ENCODE measurements around the gene RAPGEF5.

The RAPGEF5 gene

DNA sequence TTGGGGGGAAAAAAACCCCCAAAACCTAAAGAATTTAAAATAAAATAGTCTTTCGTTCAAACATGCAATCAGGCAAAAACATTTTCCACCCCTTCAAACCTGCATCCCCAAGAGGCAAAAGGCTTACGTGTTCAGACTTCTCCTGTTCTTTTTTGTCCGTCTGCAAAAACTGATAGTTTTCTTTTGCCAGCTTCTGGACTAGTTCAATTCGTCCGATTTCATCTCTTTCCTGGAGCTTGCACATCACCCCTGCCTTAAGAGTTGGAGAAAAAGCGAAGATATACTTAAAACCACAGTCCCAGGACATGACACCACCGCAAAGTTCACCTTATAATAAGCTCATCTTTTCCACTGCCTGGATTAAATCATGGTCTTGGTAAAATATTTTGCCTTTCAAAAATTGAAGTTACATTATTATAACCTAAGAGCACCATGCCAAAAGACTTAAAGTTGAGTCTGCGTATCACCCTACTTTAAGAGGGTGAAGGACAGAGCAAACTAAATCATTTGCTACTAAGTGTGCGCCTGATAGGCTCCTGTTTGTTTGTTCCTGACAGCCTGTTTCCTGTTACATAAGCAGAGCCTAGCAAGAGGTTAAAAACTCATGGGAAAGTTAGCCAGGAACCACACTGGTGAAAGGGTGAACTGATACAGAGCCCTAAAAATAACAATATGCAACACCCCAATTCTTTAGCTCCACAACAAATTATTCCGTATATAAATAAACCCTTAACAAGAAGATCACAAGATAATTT, 137.0 kb downstream of the RAPGEF5 start:
- Histone ChIP-seq H3K4me3 (ENCODE audit: low read depth, low read length) (no peak overlapping the region), H3K36me3 (peaks cover 3% of the 10 kb centered on the region; the same call in 1 of the 2 replicates), H3K9me3 (ENCODE audit: severe bottlenecking) (no peaks in the 10 kb centered on the region), H3K27ac (no peak overlapping the region), H3K27me3 (ENCODE audit: insufficient read depth, low read depth, severe bottlenecking) (no peaks in the 10 kb centered on the region)
- TF ChIP-seq, protein P1, sequence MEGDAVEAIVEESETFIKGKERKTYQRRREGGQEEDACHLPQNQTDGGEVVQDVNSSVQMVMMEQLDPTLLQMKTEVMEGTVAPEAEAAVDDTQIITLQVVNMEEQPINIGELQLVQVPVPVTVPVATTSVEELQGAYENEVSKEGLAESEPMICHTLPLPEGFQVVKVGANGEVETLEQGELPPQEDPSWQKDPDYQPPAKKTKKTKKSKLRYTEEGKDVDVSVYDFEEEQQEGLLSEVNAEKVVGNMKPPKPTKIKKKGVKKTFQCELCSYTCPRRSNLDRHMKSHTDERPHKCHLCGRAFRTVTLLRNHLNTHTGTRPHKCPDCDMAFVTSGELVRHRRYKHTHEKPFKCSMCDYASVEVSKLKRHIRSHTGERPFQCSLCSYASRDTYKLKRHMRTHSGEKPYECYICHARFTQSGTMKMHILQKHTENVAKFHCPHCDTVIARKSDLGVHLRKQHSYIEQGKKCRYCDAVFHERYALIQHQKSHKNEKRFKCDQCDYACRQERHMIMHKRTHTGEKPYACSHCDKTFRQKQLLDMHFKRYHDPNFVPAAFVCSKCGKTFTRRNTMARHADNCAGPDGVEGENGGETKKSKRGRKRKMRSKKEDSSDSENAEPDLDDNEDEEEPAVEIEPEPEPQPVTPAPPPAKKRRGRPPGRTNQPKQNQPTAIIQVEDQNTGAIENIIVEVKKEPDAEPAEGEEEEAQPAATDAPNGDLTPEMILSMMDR (IDR thresholded peaks at IDR 0.05; ENCODE audit: low read depth, low read length) = no peak
- no peak for DNase-seq

DNA sequence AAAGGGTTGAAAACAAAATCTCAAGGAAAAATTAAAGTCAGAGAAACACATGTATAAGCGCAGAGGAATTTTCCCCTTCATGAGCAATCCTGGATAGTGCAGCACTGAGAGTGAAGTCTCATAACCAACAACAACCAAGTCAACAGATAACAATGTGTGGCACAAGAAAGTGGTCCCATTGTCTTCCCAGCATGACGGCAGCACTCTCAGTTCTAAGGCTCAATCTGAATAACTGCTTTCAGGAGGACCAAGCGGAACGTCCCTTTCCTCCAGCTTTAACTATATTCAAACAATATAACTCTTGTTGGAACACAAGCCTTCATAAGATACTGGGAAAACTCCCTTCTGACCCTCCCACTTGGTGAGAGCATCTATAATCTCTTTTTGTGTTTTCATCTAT, 137.9 kb downstream of the RAPGEF5 start:
- no peak overlapping the region for H3K4me3 ChIP-seq (ENCODE audit: low read depth, low read length)
- peaks cover 3% of the 10 kb centered on the region; the same call in 1 of the 2 replicates for H3K36me3 ChIP-seq
- H3K27ac ChIP-seq = no peak overlapping the region
- no peak for DNase-seq
- H3K27me3 ChIP-seq (ENCODE audit: insufficient read depth, low read depth, severe bottlenecking) = no peaks in the 10 kb centered on the region
- TF ChIP-seq, protein P1 (IDR thresholded peaks at IDR 0.05; ENCODE audit: low read depth, low read length) = no peak
- no peaks in the 10 kb centered on the region for H3K9me3 ChIP-seq (ENCODE audit: severe bottlenecking)

DNA sequence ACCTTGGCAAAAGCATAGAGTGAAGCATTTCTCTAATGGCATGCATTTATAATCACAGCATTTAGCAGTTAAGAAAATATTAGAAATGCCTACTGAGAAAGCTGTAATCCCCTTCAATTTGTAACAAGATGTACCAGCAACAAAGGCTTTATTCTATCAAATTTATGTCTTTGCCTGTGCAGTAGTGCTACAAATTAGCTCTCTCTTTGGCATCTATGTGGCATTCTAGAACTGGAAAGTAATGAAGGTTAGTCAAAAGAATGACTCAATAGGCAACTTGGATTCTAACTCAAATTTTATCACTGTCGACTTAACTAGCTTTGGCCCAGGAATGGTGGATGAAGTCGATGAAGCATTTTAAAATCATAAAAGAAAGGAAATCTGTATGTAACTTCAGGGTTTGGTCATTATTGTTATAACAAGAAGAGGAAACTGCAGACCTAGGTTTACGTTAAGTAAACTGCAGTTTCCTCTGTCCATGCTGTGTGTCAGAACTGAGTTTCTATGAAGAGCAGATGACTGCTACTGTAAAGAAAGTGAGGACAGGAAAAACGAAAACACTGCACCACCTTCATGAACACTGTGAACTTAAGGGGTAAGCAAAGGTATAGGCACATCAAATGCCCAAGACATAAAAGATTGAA, 140.0 kb downstream of the RAPGEF5 start:
- DNase-seq = no peak
- Histone ChIP-seq H3K4me3 (ENCODE audit: low read depth, low read length) (no peak overlapping the region), H3K27ac (no peak overlapping the region), H3K9me3 (ENCODE audit: severe bottlenecking) (no peaks in the 10 kb centered on the region), H3K36me3 (peaks cover 3% of the 10 kb centered on the region; the same call in 1 of the 2 replicates), H3K27me3 (ENCODE audit: insufficient read depth, low read depth, severe bottlenecking) (no peaks in the 10 kb centered on the region)
- TF ChIP-seq, protein P1 (IDR thresholded peaks at IDR 0.05; ENCODE audit: low read depth, low read length) = no peak

DNA sequence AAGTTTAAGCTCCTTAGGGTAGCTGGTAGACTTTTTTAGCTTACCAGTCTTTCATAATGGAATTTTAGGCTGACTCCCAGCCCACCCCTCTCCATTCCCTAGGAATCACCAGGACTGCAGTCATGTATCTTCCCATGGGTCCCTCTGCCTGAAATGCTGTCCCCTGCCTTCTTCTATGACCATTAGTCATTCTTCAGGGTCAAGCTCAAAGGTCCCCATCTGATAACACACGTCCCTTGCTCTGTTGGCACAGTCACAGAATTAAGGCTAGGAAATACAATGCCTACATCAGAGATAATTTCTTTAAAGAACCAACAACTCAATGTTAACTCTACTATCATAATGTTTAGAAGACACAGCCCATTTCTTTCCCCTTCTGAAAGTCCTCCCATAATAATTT, 140.6 kb downstream of the RAPGEF5 start:
- H3K27me3 ChIP-seq (ENCODE audit: insufficient read depth, low read depth, severe bottlenecking) = no peaks in the 10 kb centered on the region
- TF ChIP-seq, protein P1 (IDR thresholded peaks at IDR 0.05; ENCODE audit: low read depth, low read length) = no peak
- no peak overlapping the region for H3K4me3 ChIP-seq (ENCODE audit: low read depth, low read length)
- 0 out of 2 replicates have a peak, but pooled peaks cover 3% of the 10 kb centered on the region for H3K36me3 ChIP-seq
- H3K27ac ChIP-seq = no peak overlapping the region
- no peaks in the 10 kb centered on the region for H3K9me3 ChIP-seq (ENCODE audit: severe bottlenecking)
- no peak for DNase-seq

DNA sequence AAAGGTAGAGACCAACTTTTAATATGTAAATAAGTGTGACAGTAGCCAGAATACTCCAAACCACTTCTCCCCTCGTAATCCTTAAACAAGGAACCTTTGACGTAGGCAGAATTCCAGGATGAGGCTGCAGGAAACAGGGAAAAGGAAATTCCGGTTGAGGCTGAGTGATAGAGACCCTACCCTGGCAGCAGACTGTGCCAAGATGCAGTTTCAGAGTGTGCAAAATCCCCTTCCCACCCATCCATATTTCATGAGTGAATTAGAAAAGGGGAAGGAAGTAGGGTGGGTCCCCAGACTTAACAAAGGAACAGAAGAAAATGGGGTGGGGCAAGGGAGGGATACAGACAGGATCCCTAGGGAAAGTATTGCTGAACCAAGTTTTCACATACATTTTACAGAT, 143.0 kb downstream of the RAPGEF5 start:
- TF ChIP-seq, protein P1 (IDR thresholded peaks at IDR 0.05; ENCODE audit: low read depth, low read length) = no peak
- H3K9me3 ChIP-seq (ENCODE audit: severe bottlenecking) = no peaks in the 10 kb centered on the region
- H3K36me3 ChIP-seq = 0 out of 2 replicates have a peak, but pooled peaks cover under 1% of the 10 kb centered on the region
- no peak overlapping the region for H3K27ac ChIP-seq
- no peak overlapping the region for H3K4me3 ChIP-seq (ENCODE audit: low read depth, low read length)
- H3K27me3 ChIP-seq (ENCODE audit: insufficient read depth, low read depth, severe bottlenecking) = no peaks in the 10 kb centered on the region
- DNase-seq = no peak

Data from WERI-Rb-1 (cell line).